ENCODE results near the gene IFNGR1. TPM values are rescaled to one million over a fixed set of nuclear protein-coding genes. Genes with fewer than 3 reads are reported as not detected.

Gene IFNGR1
- total RNA-seq, 4 donors from 2014 or later = 54.7 to 97.4 (median 61.1) TPM

- intact Hi-C loops (cut with DNase I; ENCODE audit: low total_unique reads) = loop anchor here (5.0 to 10.0 kb wide), 4 partner anchors 390 to 928 kb away; partner anchors contain the start of genes BCLAF1, PEX7 and TNFAIP3
- no peak for ATAC-seq
- H3K4me1 ChIP-seq = peaks cover 75 to 82% of the 10 kb centered on the region in 2 donors
- in situ Hi-C loops (cut with MboI; ENCODE audit: low sequenced_read_pairs in 4 of 4) = loop anchor here in 3 of 4 donors (25.0 kb wide), 1 partner anchor 928 kb away; the partner anchor contains the start of gene BCLAF1 (in 3 of the 3)
- TF ChIP-seq POLR2A (IDR thresholded peaks at IDR 0.05) = no peak
- TF ChIP-seq, protein P1, sequence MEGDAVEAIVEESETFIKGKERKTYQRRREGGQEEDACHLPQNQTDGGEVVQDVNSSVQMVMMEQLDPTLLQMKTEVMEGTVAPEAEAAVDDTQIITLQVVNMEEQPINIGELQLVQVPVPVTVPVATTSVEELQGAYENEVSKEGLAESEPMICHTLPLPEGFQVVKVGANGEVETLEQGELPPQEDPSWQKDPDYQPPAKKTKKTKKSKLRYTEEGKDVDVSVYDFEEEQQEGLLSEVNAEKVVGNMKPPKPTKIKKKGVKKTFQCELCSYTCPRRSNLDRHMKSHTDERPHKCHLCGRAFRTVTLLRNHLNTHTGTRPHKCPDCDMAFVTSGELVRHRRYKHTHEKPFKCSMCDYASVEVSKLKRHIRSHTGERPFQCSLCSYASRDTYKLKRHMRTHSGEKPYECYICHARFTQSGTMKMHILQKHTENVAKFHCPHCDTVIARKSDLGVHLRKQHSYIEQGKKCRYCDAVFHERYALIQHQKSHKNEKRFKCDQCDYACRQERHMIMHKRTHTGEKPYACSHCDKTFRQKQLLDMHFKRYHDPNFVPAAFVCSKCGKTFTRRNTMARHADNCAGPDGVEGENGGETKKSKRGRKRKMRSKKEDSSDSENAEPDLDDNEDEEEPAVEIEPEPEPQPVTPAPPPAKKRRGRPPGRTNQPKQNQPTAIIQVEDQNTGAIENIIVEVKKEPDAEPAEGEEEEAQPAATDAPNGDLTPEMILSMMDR (IDR thresholded peaks at IDR 0.05 in 4 of 5, conservative IDR thresholded peaks at IDR 0.05 in 1 of 5) = no peak
- peak overlapping the region in 3 of 4 donors; percentile 6 to 89 (median 26) for H3K4me3 ChIP-seq
- H3K27me3 ChIP-seq = no peaks in the 10 kb centered on the region
- no peaks in the 10 kb centered on the region for H3K36me3 ChIP-seq
- DNase-seq = no peak
- H3K9me3 ChIP-seq = no peaks in the 10 kb centered on the region
- peak overlapping the region in 3 of 4 donors; percentile 35 to 98 (median 98) for H3K27ac ChIP-seq
Measured at GRCh38 chr6:137214931-137215330, 4.3 kb downstream of the IFNGR1 start.

DNA sequence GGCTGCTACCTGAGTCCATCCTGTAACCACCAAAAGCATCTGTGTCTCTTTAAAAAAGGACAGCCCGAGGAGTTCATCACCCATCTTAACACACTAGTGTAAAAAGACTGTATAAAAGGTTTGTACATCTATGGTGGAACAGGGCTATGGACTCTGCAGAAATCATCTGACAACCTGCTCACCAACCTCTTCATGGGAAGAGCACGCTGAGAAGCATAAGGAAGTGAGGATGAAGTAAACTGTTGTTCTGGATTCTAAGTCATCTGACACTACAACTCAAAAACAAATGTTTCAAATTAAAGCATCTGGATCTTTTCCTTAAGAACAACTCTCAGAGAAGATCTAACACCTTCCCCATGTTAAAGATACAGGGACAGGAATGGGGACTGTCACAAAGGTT, 5.4 kb downstream of the IFNGR1 start:
- Histone ChIP-seq H3K27ac (peak overlapping the region; percentile 31 to 98 (median 68)), H3K4me1 (peaks cover 74 to 79% of the 10 kb centered on the region in 2 donors), H3K4me3 (peak overlapping the region; percentile 13 to 89 (median 22)), H3K9me3 (no peaks in the 10 kb centered on the region), H3K27me3 (no peaks in the 10 kb centered on the region), H3K36me3 (no peaks in the 10 kb centered on the region)
- in situ Hi-C loops (cut with MboI; ENCODE audit: low sequenced_read_pairs in 4 of 4) = loop anchor here in 3 of 4 donors (25.0 kb wide), 1 partner anchor 927 kb away; the partner anchor contains the start of gene BCLAF1 (in 3 of the 3)
- intact Hi-C loops (cut with DNase I; ENCODE audit: low total_unique reads) = loop anchor here (2.0 to 10.0 kb wide), 4 partner anchors 65 to 651 kb away; partner anchors contain the start of genes PEX7 and TNFAIP3
- ATAC-seq (no peak), DNase-seq (no peak)
- TF ChIP-seq, protein P1 (IDR thresholded peaks at IDR 0.05 in 4 of 5, conservative IDR thresholded peaks at IDR 0.05 in 1 of 5) = no peak
- TF ChIP-seq POLR2A (IDR thresholded peaks at IDR 0.05) = no peak

DNA sequence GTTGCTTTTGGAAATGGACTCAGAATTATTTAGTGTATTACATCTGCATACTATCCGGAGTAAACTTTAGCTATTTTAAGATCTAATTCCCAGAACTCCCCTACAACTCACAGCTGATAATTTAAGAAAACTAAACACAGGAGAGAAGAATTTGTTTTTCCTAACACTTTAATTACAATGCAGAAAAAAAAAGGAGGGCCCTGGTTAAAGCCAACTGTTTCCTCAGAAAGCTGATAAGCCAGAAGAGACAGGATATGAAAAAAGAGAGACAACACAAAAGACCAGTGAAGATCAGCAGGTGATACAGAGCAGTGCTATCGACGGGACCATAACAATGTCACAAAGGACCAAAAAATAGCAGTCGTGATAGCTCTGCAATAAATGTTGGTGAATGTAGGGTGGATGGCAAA, 5.8 kb downstream of the IFNGR1 start:
- no peak for ATAC-seq
- in situ Hi-C loops (cut with MboI; ENCODE audit: low sequenced_read_pairs in 4 of 4) (loop anchor here in 3 of 4 donors (25.0 kb wide), 1 partner anchor 926 kb away; the partner anchor contains the start of gene BCLAF1 (in 3 of the 3)), intact Hi-C loops (cut with DNase I; ENCODE audit: low total_unique reads) (loop anchor here (2.0 to 10.0 kb wide), 4 partner anchors 65 to 651 kb away; partner anchors contain the start of genes PEX7 and TNFAIP3)
- no peaks in the 10 kb centered on the region for H3K9me3 ChIP-seq
- H3K27me3 ChIP-seq = no peaks in the 10 kb centered on the region
- TF ChIP-seq POLR2A (IDR thresholded peaks at IDR 0.05) = no peak
- TF ChIP-seq, protein P1 (IDR thresholded peaks at IDR 0.05 in 4 of 5, conservative IDR thresholded peaks at IDR 0.05 in 1 of 5) = no peak
- peaks cover 74 to 79% of the 10 kb centered on the region in 2 donors for H3K4me1 ChIP-seq
- H3K4me3 ChIP-seq = peak overlapping the region; percentile 13 to 89 (median 20)
- DNase-seq = no peak
- H3K36me3 ChIP-seq = no peaks in the 10 kb centered on the region
- peak overlapping the region; percentile 31 to 98 (median 68) for H3K27ac ChIP-seq

DNA sequence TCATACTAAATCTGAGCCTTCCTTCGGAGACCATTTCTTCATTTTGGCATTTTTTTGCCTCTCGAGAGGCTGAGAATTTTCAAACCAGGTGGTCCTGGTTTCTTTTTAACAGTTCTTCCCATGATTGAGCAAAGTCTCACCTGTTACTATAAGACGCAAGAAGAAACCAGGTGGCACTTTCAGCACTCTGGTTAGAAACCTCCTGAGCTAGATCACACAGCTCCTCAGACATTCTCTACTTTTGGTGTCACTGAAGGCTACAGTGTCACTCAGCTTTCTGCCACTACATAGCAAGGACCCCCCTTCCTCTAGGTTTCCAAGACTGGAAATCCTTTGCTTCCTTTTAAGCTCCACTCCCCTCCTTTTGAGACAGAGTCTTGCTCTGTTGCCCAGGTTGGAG, 7.3 kb downstream of the IFNGR1 start:
- Histone ChIP-seq H3K4me3 (no peak overlapping the region), H3K36me3 (peaks cover 0 to under 1% of the 10 kb centered on the region in 2 donors), H3K27me3 (no peaks in the 10 kb centered on the region), H3K4me1 (peaks cover 78 to 79% of the 10 kb centered on the region in 2 donors), H3K27ac (peak overlapping the region; percentile 37 to 98 (median 82)), H3K9me3 (no peaks in the 10 kb centered on the region)
- in situ Hi-C loops (cut with MboI; ENCODE audit: low sequenced_read_pairs in 4 of 4) (loop anchor here in 3 of 4 donors (25.0 kb wide), 1 partner anchor 925 kb away; the partner anchor contains the start of gene BCLAF1 (in 3 of the 3)), intact Hi-C loops (cut with DNase I; ENCODE audit: low total_unique reads) (loop anchor here (2.0 to 10.0 kb wide), 4 partner anchors 63 to 653 kb away; partner anchors contain the start of genes PEX7 and TNFAIP3)
- DNase-seq (no peak), ATAC-seq (no peak)
- TF ChIP-seq POLR2A (IDR thresholded peaks at IDR 0.05) = no peak
- TF ChIP-seq, protein P1 (IDR thresholded peaks at IDR 0.05 in 4 of 5, conservative IDR thresholded peaks at IDR 0.05 in 1 of 5) = no peak

Data from gastrocnemius medialis (tissue), 4 donors.